ENCODE results near the gene SPHK2. TPM values are rescaled to one million over a fixed set of nuclear protein-coding genes. Genes with fewer than 3 reads are reported as not detected.

Gene SPHK2
- total and polyA plus RNA-seq, 2 of the 8 experiments (the other 6 are each of a cell fraction or from before 2014, with no cell fraction given): 43.9 to 60.9 TPM

DNA sequence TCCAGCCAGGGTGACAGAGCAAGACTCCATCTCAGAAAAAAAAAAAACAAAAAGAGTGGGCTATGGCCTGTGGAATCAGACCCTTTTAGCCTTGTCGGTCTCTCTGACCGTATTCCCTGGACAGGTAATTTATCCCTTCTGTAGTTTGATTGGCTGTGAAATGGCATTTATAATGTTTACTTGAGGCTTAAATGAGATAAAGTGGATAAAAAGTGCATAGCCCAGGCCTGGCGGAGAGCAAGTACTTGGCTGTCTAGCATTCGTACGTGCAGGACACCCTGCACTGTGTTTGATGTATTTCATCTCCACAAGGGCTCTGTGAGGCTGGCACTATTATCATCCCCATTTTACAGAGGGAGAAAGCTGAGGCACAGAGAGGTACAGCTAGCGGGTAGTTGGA is 46.5 kb downstream of the SPHK2 start:
- H2BK15ac ChIP-seq (ENCODE audit: low read length): no peak overlapping the region
- H4K5ac ChIP-seq (ENCODE audit: insufficient read length, low read depth, low read length): no peak overlapping the region
- ChIA-PET POLR2A (ENCODE audit: partially characterized antibody) (interaction anchor here (0.9 to 1.2 kb wide), 3 partner anchors 16 to 31 kb away, joined by 3 to 4 read pairs (median 3); partner anchors contain the start of gene CA11), CTCF (ENCODE audit: partially characterized antibody) (interaction anchor here (0.7 to 5.4 kb wide), 5 partner anchors 10 to 50 kb away, joined by 3 to 32 read pairs (median 5); partner anchors contain the start of gene FUT2)
- H4K8ac ChIP-seq (ENCODE audit: extremely low read depth, insufficient read depth, low read length): no peak overlapping the region
- H2AFZ ChIP-seq (ENCODE audit: low read length): no peak overlapping the region
- H4K20me1 ChIP-seq (replicated peaks in 1 of 2; ENCODE audit: control insufficient read depth in 1 of 2, insufficient read depth in 2 of 2, low read length in 2 of 2): peaks cover 0 to 4% of the 10 kb centered on the region in 2 experiments
- H3K14ac ChIP-seq (ENCODE audit: insufficient read length): no peak overlapping the region
- no peak overlapping the region for H3K4me2 ChIP-seq (ENCODE audit: insufficient read depth in 1 of 2, low read depth in 2 of 2, low read length in 2 of 2)
- no peaks in the 10 kb centered on the region for H3K79me1 ChIP-seq (ENCODE audit: low read depth, low read length)
- TF ChIP-seq CTBP2 (IDR thresholded peaks at IDR 0.05; ENCODE audit: borderline replicate concordance, insufficient read depth, insufficient read length, low read length) (no peak), KDM5A (IDR thresholded peaks at IDR 0.05; ENCODE audit: low read length) (no peak), SP2 (IDR thresholded peaks at IDR 0.05; ENCODE audit: low read length) (no peak), TCF12 (IDR thresholded peaks at IDR 0.05; ENCODE audit: low read depth, low read length) (no peak), TAF7 (optimal IDR thresholded peaks at IDR 0.05; ENCODE audit: borderline replicate concordance, low read depth, low read length) (no peak), NANOG (IDR thresholded peaks at IDR 0.05; ENCODE audit: insufficient read depth, low read depth, low read length, poor library complexity, severe bottlenecking) (no peak)
- H3K79me2 ChIP-seq (ENCODE audit: control insufficient read depth in 1 of 2, insufficient read depth in 2 of 2, low read length in 2 of 2): no peaks in the 10 kb centered on the region; a peak in 1 of 4 replicates
- H3K9me3 ChIP-seq (ENCODE audit: insufficient read depth in 2 of 2, low read depth in 1 of 2, low read length in 1 of 2): peaks cover 0 to 3% of the 10 kb centered on the region in 2 experiments; a peak in 2 of 4 replicates
- H3K9ac ChIP-seq (replicated peaks in 1 of 4; ENCODE audit: extremely low read depth in 1 of 4, low read depth in 3 of 4, low read length in 3 of 4): no peak overlapping the region
- no peak overlapping the region for H3K18ac ChIP-seq (ENCODE audit: extremely low read depth, low read length)
- H2BK120ac ChIP-seq (replicated peaks; ENCODE audit: low read depth, low read length): no peak overlapping the region
- no peak overlapping the region for H4K91ac ChIP-seq (replicated peaks; ENCODE audit: insufficient read length, low read length)
- H3K27me3 ChIP-seq (replicated peaks in 1 of 4; ENCODE audit: control insufficient read depth in 3 of 4, extremely low read depth in 1 of 4, insufficient read depth in 3 of 4, low read length in 3 of 4): no peaks in the 10 kb centered on the region; a peak in 1 of 7 replicates
- H2BK20ac ChIP-seq (ENCODE audit: low read length): no peak overlapping the region
- H3K23me2 ChIP-seq (ENCODE audit: low read depth, low read length): peaks cover 12% of the 10 kb centered on the region; the same call in 1 of the 2 replicates
- no peak overlapping the region for H3K56ac ChIP-seq (replicated peaks; ENCODE audit: insufficient read length, low read depth, low read length)
- FAIRE-seq (no peak), DNase-seq (ENCODE audit: low read depth in 1 of 2, low spot score in 2 of 2) (no peak)
- 87% methylated on average over 6 of the region's 6 CpGs; no CpG with 5 or more reads in 1 of the 2 experiments for WGBS, 2 experiments (ENCODE audit: extremely low coverage in 1 of 2, insufficient coverage in 1 of 2, insufficient read length in 1 of 2, insufficient replicate concordance in 2 of 2, low coverage in 1 of 2, low lambda C conversion rate in 2 of 2, missing lambda C conversion rate in 1 of 2)
- H3K36me3 ChIP-seq (ENCODE audit: control insufficient read depth in 2 of 4, insufficient read depth in 4 of 4, low read length in 3 of 4): no peaks in the 10 kb centered on the region
- H3K4me3 ChIP-seq (ENCODE audit: extremely low read depth in 1 of 4, insufficient read depth in 2 of 4, low read depth in 3 of 4, low read length in 4 of 4): no peak overlapping the region
- H2BK12ac ChIP-seq (ENCODE audit: low read depth, low read length): no peak overlapping the region
- H3K27ac ChIP-seq (ENCODE audit: low read depth, low read length): no peak overlapping the region
- no peak overlapping the region for H2BK5ac ChIP-seq (ENCODE audit: low read depth, low read length)
- no peak overlapping the region for H3K23ac ChIP-seq (ENCODE audit: insufficient read length)
- H2AK5ac ChIP-seq (ENCODE audit: low read depth, low read length): no peak overlapping the region
- no peak overlapping the region for H3K4ac ChIP-seq (replicated peaks; ENCODE audit: insufficient read length, low read depth, low read length)
- H3K4me1 ChIP-seq (replicated peaks in 1 of 4; ENCODE audit: control insufficient read depth in 3 of 4, insufficient read depth in 4 of 4, low read length in 3 of 4): 0 out of 7 replicates have a peak, but pooled peaks cover 0 to 3% (median 0%) of the 10 kb centered on the region in 4 experiments

Data from H1 (cell line).